Glutamatergic neuron (in vitro differentiated cells): Measurements from ENCODE around the gene SLC2A6. TPM values are rescaled to one million over a fixed set of nuclear protein-coding genes. Genes with fewer than 3 reads are reported as not detected.

Source experiments
- DNase-seq: peaks from one replicate; pipeline ENCODE4 v3.0.0; 2022
- H3K27ac Mint-ChIP-seq: one replicate; pipeline ENCODE4 v1.8.0; 2020; ENCODE audit warnings: mild to moderate bottlenecking, mixed read lengths, inconsistent platforms; ENCODE audit not compliant: unreplicated experiment
- H3K27me3 Mint-ChIP-seq: one replicate; pipeline ENCODE4 v1.8.0; 2020; ENCODE audit warnings: mild to moderate bottlenecking, moderate library complexity, mixed read lengths, inconsistent platforms; ENCODE audit not compliant: unreplicated experiment
- H3K36me3 Mint-ChIP-seq: one replicate; pipeline ENCODE4 v1.8.0; 2020; ENCODE audit warnings: mild to moderate bottlenecking, mixed read lengths, inconsistent platforms; ENCODE audit not compliant: unreplicated experiment
- H3K4me1 Mint-ChIP-seq: one replicate; pipeline ENCODE4 v1.8.0; 2020; ENCODE audit warnings: mild to moderate bottlenecking, low read depth, mixed read lengths, inconsistent platforms; ENCODE audit not compliant: unreplicated experiment
- H3K4me3 Mint-ChIP-seq: one replicate; pipeline ENCODE4 v1.8.0; 2020; ENCODE audit warnings: mild to moderate bottlenecking, mixed read lengths, inconsistent platforms; ENCODE audit not compliant: unreplicated experiment
- H3K9me3 Mint-ChIP-seq: one replicate; pipeline ENCODE4 v1.8.0; 2020; ENCODE audit warnings: mild to moderate bottlenecking, moderate library complexity, mixed read lengths, inconsistent platforms; ENCODE audit not compliant: unreplicated experiment
- total RNA-seq: library from RNA; stranded (reverse); fragmentation: NEBNext Ultra II Directional; extraction: Animal tissue kit (Norgen Biotek cat#: 25700); gene quantifications from one replicate; pipeline ENCODE4 v1.2.1, GENCODE V29; 2021; ENCODE audit not compliant: unreplicated experiment
- TF ChIP-seq, protein P1 (sequence below): fragments of 200-600 bp; sonication (generic); IDR thresholded peaks from one replicate; pipeline ENCODE4 v1.5.0; 2021; ENCODE audit not compliant: partially characterized antibody, unreplicated experiment

The SLC2A6 gene
- total RNA-seq, 1 donor from 2014 or later: 104 TPM

DNA sequence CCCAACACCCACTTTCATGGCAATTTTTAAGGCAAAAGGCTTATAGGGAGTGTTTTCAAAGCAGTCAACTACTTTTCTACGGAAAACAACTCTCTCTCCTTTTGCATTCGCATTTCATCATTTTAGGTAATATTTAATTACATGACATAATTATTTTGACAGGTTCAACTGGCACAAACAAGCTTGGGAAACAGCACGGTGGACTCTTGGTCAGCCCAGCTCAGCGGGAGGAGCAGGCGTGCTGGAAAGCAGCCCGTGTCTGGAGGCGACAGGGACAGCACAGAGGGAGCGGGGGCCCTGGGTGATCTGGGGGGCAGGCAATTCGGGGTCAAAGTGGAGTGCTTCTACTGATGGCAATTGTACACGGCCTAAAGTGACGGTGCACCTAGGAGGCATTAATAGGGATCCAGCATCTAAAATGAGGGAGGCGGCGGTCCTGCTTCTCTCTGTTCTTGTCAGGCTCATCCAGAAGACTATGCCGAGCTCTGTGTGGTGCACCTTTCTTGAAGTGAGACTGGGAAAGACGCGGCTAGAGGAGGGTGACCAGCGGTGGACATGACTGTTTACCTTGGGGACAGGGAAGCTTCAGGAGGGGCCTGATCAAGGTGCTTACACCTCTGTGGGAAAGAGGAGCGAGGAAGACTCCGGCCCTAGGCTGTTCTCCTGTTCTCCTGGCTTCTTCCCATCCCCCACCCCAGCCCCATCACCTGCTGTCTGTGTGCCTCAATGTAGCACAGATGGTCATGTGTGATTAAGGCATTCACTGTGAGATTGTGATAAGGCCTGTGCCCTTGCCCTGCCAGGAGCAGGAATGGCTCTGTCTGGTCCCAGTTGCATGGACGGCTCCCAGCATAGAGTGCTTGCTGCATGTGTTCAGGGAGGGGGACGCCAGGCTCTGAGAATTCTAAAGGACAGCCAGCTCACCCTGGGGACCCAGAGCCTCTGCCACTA, 42.5 kb upstream of the SLC2A6 start:
- H3K4me1 Mint-ChIP-seq: peaks cover 27% of the 10 kb centered on the region
- peaks cover 6% of the 10 kb centered on the region for H3K9me3 Mint-ChIP-seq
- H3K4me3 Mint-ChIP-seq: no peak overlapping the region
- H3K27ac Mint-ChIP-seq: no peak overlapping the region
- peaks cover 6% of the 10 kb centered on the region for H3K27me3 Mint-ChIP-seq
- peaks cover 6% of the 10 kb centered on the region for H3K36me3 Mint-ChIP-seq
- TF ChIP-seq, protein P1, sequence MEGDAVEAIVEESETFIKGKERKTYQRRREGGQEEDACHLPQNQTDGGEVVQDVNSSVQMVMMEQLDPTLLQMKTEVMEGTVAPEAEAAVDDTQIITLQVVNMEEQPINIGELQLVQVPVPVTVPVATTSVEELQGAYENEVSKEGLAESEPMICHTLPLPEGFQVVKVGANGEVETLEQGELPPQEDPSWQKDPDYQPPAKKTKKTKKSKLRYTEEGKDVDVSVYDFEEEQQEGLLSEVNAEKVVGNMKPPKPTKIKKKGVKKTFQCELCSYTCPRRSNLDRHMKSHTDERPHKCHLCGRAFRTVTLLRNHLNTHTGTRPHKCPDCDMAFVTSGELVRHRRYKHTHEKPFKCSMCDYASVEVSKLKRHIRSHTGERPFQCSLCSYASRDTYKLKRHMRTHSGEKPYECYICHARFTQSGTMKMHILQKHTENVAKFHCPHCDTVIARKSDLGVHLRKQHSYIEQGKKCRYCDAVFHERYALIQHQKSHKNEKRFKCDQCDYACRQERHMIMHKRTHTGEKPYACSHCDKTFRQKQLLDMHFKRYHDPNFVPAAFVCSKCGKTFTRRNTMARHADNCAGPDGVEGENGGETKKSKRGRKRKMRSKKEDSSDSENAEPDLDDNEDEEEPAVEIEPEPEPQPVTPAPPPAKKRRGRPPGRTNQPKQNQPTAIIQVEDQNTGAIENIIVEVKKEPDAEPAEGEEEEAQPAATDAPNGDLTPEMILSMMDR: no peak
- no peak for DNase-seq

- peaks cover 17% of the 10 kb centered on the region for H3K4me1 Mint-ChIP-seq
- H3K36me3 Mint-ChIP-seq: peaks cover 6% of the 10 kb centered on the region
- H3K27ac Mint-ChIP-seq: no peak overlapping the region
- H3K4me3 Mint-ChIP-seq: no peak overlapping the region
- TF ChIP-seq, protein P1: no peak
- H3K27me3 Mint-ChIP-seq: peaks cover 2% of the 10 kb centered on the region
- no peak for DNase-seq
- H3K9me3 Mint-ChIP-seq: peaks cover 2% of the 10 kb centered on the region
Observed at GRCh38 chr9:133520121-133520835, 41.4 kb upstream of the SLC2A6 start.

DNA sequence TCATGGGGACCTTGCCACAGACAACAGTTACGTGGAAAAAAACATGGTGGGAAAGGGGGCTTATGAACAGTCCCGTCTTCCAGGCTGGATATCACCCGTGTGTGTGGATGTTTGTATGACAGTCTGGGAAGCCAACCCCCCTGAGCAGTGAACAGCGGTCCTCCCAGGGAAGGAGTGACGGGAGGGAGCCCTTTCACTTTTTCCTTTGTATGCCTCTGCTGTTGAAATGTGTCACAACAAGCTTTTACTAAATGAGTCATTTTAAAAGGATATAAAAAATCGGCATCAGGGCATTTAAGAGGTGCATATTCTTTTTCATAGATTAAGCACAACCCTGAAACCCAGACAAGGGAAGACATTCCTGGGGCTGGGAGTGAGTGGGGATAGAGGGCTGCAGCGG, 40.8 kb upstream of the SLC2A6 start:
- TF ChIP-seq, protein P1: no peak

GRCh38 chr9:133518706-133519449, 40.0 kb upstream of the SLC2A6 start:
- Mint-ChIP-seq H3K4me1 (peaks cover 17% of the 10 kb centered on the region), H3K27ac (no peak overlapping the region), H3K9me3 (peaks cover 2% of the 10 kb centered on the region), H3K4me3 (no peak overlapping the region), H3K27me3 (peaks cover 2% of the 10 kb centered on the region), H3K36me3 (peaks cover 5% of the 10 kb centered on the region)
- TF ChIP-seq, protein P1: no peak
- DNase-seq: no peak

More for the DNA sequence above, 40.8 kb upstream of the SLC2A6 start:
- DNase-seq: no peak
- Mint-ChIP-seq H3K4me1 (peaks cover 17% of the 10 kb centered on the region), H3K27ac (no peak overlapping the region), H3K36me3 (peaks cover 6% of the 10 kb centered on the region), H3K4me3 (no peak overlapping the region), H3K9me3 (peaks cover 2% of the 10 kb centered on the region), H3K27me3 (peaks cover 2% of the 10 kb centered on the region)
